ENCODE results near the gene GOLT1A. TPM values are rescaled to one million over a fixed set of nuclear protein-coding genes. Genes with fewer than 3 reads are reported as not detected.

Gene GOLT1A
- total RNA-seq, 3 donors from 2014 or later (not counting 1 experiment from before 2014, with no cell fraction given) = not detected

DNA sequence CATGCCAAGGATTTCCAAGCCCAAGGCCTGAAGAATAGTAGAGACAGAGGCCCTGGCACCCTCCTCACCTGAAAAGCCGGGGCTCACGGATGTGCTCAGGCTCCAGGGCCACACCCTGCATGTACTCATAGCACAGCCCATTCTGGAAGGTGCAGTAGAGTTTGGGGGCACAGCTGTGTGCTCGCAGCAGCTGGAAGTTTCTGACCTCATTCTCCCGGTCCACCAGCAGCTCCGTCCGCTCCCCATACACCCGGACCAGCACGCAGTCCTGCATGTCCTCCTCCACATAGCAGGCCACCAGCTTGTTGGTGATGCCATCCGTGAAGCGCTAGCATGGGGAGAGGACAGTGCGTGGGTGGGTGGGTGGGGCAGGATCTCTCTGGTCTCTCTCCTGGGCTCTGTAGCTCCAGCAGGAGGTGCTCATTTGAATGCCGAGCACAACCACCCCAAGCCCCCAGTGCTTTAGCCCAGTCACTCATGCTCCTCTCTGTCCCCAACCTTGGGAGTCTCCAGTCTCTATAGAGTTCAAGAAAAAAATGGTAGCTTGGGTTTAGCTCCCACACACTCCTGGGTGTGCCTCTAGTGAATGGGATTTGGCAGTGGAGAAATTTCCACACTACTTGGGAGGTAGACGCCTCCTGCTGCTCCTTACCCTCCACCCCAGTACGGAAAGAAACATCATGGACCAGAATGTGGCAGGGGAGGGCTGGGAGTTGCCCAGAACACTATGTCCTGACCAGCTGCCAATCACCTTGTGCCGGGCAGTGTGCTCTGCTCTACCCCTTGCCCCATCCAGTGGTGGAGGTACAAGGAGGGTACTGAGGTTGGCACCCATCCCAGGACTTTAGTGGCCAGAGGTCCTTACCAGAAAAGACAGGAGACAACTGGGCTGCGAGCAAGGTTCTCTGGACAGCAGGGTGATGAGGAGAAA lies 63.9 kb downstream of the GOLT1A start:
- Histone ChIP-seq H3K27me3 (ENCODE audit: control insufficient read depth, insufficient read depth, low read length) (no peaks in the 10 kb centered on the region), H3K36me3 (ENCODE audit: control insufficient read depth, insufficient read depth, low read length) (no peaks in the 10 kb centered on the region), H3K9me3 (ENCODE audit: control insufficient read depth, insufficient read depth, low read length) (no peaks in the 10 kb centered on the region), H3K4me3 (ENCODE audit: low read length) (no peak overlapping the region), H3K4me1 (ENCODE audit: control insufficient read depth, insufficient read depth, low read length) (peaks cover 17% of the 10 kb centered on the region), H3K27ac (ENCODE audit: low read length) (no peak overlapping the region)
- H3K9me3 Mint-ChIP-seq = no peaks in the 10 kb centered on the region
- H3K27me3 Mint-ChIP-seq (ENCODE audit: low read depth in 2 of 2) = peaks cover 0 to 8% of the 10 kb centered on the region in 2 donors
- H3K4me3 Mint-ChIP-seq = peak overlapping the region; percentile 76
- no peak for DNase-seq
- no peak for ATAC-seq
- H3K27ac Mint-ChIP-seq = peak overlapping the region in 1 of 2 donors; percentile 49
- WGBS (ENCODE audit: insufficient coverage) = 93% methylated on average over 12 of the region's 16 CpGs
- no peaks in the 10 kb centered on the region for H3K36me3 Mint-ChIP-seq
- intact Hi-C loops (cut with micrococcal nuclease) = no loop called here
- H3K4me1 Mint-ChIP-seq = peaks cover 0 to 4% of the 10 kb centered on the region in 2 donors
- TF ChIP-seq, protein P1, sequence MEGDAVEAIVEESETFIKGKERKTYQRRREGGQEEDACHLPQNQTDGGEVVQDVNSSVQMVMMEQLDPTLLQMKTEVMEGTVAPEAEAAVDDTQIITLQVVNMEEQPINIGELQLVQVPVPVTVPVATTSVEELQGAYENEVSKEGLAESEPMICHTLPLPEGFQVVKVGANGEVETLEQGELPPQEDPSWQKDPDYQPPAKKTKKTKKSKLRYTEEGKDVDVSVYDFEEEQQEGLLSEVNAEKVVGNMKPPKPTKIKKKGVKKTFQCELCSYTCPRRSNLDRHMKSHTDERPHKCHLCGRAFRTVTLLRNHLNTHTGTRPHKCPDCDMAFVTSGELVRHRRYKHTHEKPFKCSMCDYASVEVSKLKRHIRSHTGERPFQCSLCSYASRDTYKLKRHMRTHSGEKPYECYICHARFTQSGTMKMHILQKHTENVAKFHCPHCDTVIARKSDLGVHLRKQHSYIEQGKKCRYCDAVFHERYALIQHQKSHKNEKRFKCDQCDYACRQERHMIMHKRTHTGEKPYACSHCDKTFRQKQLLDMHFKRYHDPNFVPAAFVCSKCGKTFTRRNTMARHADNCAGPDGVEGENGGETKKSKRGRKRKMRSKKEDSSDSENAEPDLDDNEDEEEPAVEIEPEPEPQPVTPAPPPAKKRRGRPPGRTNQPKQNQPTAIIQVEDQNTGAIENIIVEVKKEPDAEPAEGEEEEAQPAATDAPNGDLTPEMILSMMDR (IDR thresholded peaks at IDR 0.05) = no peak

DNA sequence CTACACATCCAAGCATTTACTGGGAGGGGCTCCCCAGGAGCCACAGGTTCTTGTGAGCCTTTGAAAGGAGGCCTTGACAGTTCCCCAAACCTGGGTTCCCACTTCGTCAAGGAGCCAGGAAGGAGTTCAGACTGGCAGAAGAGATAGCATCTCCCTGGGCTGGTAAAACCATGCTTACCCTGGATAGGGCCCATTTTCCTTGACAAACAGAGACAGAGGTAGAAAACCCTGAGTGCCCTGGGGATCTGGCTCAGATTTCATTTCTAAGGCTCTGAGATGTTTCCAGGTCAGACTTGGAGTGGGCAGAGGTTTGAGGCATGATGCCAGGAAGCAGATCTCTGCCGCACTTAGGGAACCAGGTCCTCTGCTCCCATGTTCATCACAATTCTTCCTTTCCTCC lies 64.7 kb downstream of the GOLT1A start:
- Histone ChIP-seq H3K9me3 (ENCODE audit: control insufficient read depth, insufficient read depth, low read length) (no peaks in the 10 kb centered on the region), H3K4me3 (ENCODE audit: low read length) (no peak overlapping the region), H3K36me3 (ENCODE audit: control insufficient read depth, insufficient read depth, low read length) (no peaks in the 10 kb centered on the region), H3K27ac (ENCODE audit: low read length) (no peak overlapping the region), H3K4me1 (ENCODE audit: control insufficient read depth, insufficient read depth, low read length) (peaks cover 17% of the 10 kb centered on the region), H3K27me3 (ENCODE audit: control insufficient read depth, insufficient read depth, low read length) (no peaks in the 10 kb centered on the region)
- H3K9me3 Mint-ChIP-seq = no peaks in the 10 kb centered on the region
- intact Hi-C loops (cut with micrococcal nuclease) = no loop called here
- TF ChIP-seq, protein P1 (IDR thresholded peaks at IDR 0.05) = no peak
- H3K4me3 Mint-ChIP-seq = peak overlapping the region; percentile 28
- peaks cover 0 to 4% of the 10 kb centered on the region in 2 donors for H3K4me1 Mint-ChIP-seq
- no peaks in the 10 kb centered on the region for H3K36me3 Mint-ChIP-seq
- DNase-seq (no peak), ATAC-seq (no peak)
- no peak overlapping the region for H3K27ac Mint-ChIP-seq
- H3K27me3 Mint-ChIP-seq (ENCODE audit: low read depth in 2 of 2) = peaks cover 0 to 13% of the 10 kb centered on the region in 2 donors
- 74% methylated on average over 2 of the region's 2 CpGs for WGBS (ENCODE audit: insufficient coverage)

Other genes with a start within 250 kb of the GOLT1A start
- 10 to 100 TPM; 27.3 to 44.7 (median 41.4) TPM for gene SOX13, start 140.9 kb downstream of the GOLT1A start, total RNA-seq
- 1 to 10 TPM; 5.1 to 5.8 (median 5.5) TPM for gene ETNK2, start 61.9 kb downstream of the GOLT1A start, total RNA-seq
- not detected for gene REN, start 47.7 kb downstream of the GOLT1A start, total RNA-seq
- not detected for gene KISS1, start 17.5 kb downstream of the GOLT1A start, total RNA-seq
- under 1 TPM; 0.10 to 0.43 (median 0.16) TPM for gene PLEKHA6, start 145.9 kb upstream of the GOLT1A start, total RNA-seq
- gene PPP1R15B, start 197.8 kb upstream of the GOLT1A start, total RNA-seq = 100 to 1,000 TPM; 174 to 236 (median 222) TPM

Measured in natural killer cell (primary cell).